ENCODE data around the gene OTOP1.
A peak's percentile ranks its signal among the peaks of the same experiment; 100 is the strongest.
"Not testable (repeated sequence)": the region's sequence is repeated elsewhere in the genome, so short reads cannot be mapped to it uniquely, and the experiment has no call there.

The OTOP1 gene

GRCh38 chr4:4206204-4206603 lies 20.5 kb downstream of the OTOP1 start:
- no peak for TF ChIP-seq CTCF (conservative IDR thresholded peaks at IDR 0.05; ENCODE audit: low read depth)
- ChIA-PET POLR2A (ENCODE audit: low non-redundant PET) (no interaction called here), CTCF (no interaction called here)
- no peak overlapping the region for H3K27ac ChIP-seq
- no peak for DNase-seq (ENCODE audit: low spot score)

- no peak for DNase-seq (ENCODE audit: low spot score)
- POLR2A ChIA-PET (ENCODE audit: low non-redundant PET), result no interaction called here
- no peak for TF ChIP-seq CTCF (conservative IDR thresholded peaks at IDR 0.05; ENCODE audit: low read depth)
- peak overlapping the region; percentile 64 for H3K27ac ChIP-seq
- CTCF ChIA-PET, result interaction anchor here (0.7 kb wide), 1 partner anchor 421 kb away, joined by 3 read pairs; no protein-coding TSS in a partner anchor
Observed at GRCh38 chr4:4204401-4204745, 22.4 kb downstream of the OTOP1 start.

- DNase-seq (ENCODE audit: low spot score), result no peak
- no peak for TF ChIP-seq CTCF (conservative IDR thresholded peaks at IDR 0.05; ENCODE audit: low read depth)
- peak overlapping the region; percentile 64 for H3K27ac ChIP-seq
- CTCF ChIA-PET, result interaction anchor here (0.7 kb wide), 1 partner anchor 421 kb away, joined by 3 read pairs; no protein-coding TSS in a partner anchor
- POLR2A ChIA-PET (ENCODE audit: low non-redundant PET), result no interaction called here
Observed at GRCh38 chr4:4203688-4204400, 22.9 kb downstream of the OTOP1 start.

- ChIA-PET POLR2A (ENCODE audit: low non-redundant PET) (no interaction called here), CTCF (no interaction called here)
- no peak for DNase-seq (ENCODE audit: low spot score)
- peak overlapping the region; percentile 64; the same call in 1 of the 2 replicates for H3K27ac ChIP-seq
- TF ChIP-seq CTCF (conservative IDR thresholded peaks at IDR 0.05; ENCODE audit: low read depth), result no peak
Observed at GRCh38 chr4:4202510-4202909, 24.2 kb downstream of the OTOP1 start.

- POLR2A ChIA-PET (ENCODE audit: low non-redundant PET), result no interaction called here
- no peak for DNase-seq (ENCODE audit: low spot score)
- CTCF ChIA-PET, result no interaction called here
- no peak overlapping the region for H3K27ac ChIP-seq
- no peak for TF ChIP-seq CTCF (conservative IDR thresholded peaks at IDR 0.05; ENCODE audit: low read depth)
Observed at GRCh38 chr4:4200624-4201023, 26.1 kb downstream of the OTOP1 start.

GRCh38 chr4:4195354-4195753 lies 31.4 kb downstream of the OTOP1 start:
- no peak overlapping the region for H3K27ac ChIP-seq
- CTCF ChIA-PET, result no interaction called here
- no peak for TF ChIP-seq CTCF (conservative IDR thresholded peaks at IDR 0.05; ENCODE audit: low read depth)
- POLR2A ChIA-PET (ENCODE audit: low non-redundant PET), result no interaction called here
- no peak for DNase-seq (ENCODE audit: low spot score)

GRCh38 chr4:4188557-4188956 lies 38.2 kb downstream of the OTOP1 start:
- POLR2A ChIA-PET (ENCODE audit: low non-redundant PET); H3K27ac ChIP-seq; CTCF ChIA-PET; DNase-seq (ENCODE audit: low spot score): not testable (repeated sequence)
